ENCODE measurements around the gene SEPHS2. TPM values are rescaled to one million over a fixed set of nuclear protein-coding genes. Genes with fewer than 3 reads are reported as not detected.

The SEPHS2 gene
- total RNA-seq, 2 donors from 2014 or later: 18.2 to 18.6 TPM

DNA sequence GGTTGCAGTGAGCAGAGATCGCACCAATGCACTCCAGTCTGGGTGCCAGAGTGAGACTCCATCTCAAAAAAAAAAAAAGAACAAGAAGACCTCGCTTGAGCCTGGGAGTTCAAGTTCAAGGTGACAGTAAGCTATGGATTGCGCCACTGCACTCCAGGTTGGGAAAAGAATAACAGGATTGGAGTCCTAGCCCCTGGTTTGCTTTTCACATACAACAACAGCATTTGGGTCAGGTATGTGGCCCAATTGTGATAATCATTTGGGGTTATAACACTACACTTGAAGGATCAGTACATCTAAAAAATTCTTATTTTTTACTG is 3.4 kb upstream of the SEPHS2 start:
- H3K36me3 ChIP-seq: peaks cover 5% of the 10 kb centered on the region
- no peaks in the 10 kb centered on the region for H3K9me3 ChIP-seq
- H3K4me1 ChIP-seq: peaks cover 0 to 16% of the 10 kb centered on the region in 2 donors
- no peaks in the 10 kb centered on the region for H3K27me3 ChIP-seq
- no peak overlapping the region for H3K4me3 ChIP-seq
- no peak overlapping the region for H3K27ac ChIP-seq
- TF ChIP-seq, protein P1, sequence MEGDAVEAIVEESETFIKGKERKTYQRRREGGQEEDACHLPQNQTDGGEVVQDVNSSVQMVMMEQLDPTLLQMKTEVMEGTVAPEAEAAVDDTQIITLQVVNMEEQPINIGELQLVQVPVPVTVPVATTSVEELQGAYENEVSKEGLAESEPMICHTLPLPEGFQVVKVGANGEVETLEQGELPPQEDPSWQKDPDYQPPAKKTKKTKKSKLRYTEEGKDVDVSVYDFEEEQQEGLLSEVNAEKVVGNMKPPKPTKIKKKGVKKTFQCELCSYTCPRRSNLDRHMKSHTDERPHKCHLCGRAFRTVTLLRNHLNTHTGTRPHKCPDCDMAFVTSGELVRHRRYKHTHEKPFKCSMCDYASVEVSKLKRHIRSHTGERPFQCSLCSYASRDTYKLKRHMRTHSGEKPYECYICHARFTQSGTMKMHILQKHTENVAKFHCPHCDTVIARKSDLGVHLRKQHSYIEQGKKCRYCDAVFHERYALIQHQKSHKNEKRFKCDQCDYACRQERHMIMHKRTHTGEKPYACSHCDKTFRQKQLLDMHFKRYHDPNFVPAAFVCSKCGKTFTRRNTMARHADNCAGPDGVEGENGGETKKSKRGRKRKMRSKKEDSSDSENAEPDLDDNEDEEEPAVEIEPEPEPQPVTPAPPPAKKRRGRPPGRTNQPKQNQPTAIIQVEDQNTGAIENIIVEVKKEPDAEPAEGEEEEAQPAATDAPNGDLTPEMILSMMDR (IDR thresholded peaks at IDR 0.05): no peak
- no peak for DNase-seq (ENCODE audit: low spot score)

DNA sequence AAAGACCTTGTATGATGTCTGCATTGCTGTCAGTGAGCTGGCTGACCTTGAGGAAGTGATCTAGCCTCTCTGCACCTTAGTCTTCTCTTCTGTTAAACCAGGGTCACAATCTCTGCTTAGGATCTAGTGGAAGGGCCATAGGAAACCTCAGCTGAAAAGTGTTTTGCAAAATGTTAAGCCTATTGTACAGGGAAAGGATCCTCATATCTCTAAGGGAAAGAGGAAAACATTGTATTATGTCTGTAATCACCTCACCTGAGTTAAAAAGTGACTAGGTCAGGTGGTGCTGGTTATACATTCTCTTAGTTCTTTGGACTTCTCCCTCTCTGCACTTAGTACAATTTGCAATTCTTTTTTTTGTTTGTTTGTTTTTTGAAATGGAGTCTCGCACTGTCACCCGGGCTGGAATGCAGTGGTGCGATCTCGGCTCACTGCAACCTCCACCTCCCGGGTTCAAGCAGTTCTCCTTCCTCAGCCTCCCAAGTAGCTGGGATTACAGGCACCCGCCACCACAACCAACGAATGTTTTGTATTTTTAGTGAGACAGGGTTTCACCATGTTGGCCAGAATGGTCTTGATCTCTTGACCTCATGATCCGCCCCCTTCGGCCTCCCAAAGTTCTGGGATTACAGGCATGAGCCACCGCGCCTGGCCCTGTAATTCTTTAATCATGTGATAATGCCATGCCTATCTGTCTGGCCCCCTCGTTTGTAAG is 2.0 kb upstream of the SEPHS2 start:
- Histone ChIP-seq H3K27me3 (no peaks in the 10 kb centered on the region), H3K27ac (no peak overlapping the region), H3K36me3 (peaks cover 15% of the 10 kb centered on the region), H3K9me3 (no peaks in the 10 kb centered on the region), H3K4me1 (peaks cover 0 to 18% of the 10 kb centered on the region in 2 donors), H3K4me3 (no peak overlapping the region)
- TF ChIP-seq, protein P1 (IDR thresholded peaks at IDR 0.05): no peak
- no peak for DNase-seq (ENCODE audit: low spot score)

DNA sequence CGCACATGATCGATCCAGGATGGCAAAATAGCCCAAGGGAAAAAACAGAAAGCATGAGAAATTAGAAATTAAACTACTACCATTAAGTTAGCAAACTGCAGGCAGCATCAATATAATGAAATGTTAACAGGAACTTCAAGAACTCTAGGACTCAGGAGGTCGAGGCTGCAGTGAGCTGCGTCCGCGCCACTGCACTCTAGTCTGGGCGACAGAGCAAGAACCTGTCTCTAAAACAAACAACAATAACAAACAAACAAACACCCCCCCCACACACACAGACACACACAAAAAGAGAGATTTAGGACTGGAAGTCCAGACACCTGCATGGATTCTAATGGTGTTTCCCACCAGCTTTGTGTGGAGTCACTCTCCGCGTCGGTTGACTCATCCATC is 525 bp upstream of the SEPHS2 start:
- no peaks in the 10 kb centered on the region for H3K9me3 ChIP-seq
- no peaks in the 10 kb centered on the region for H3K27me3 ChIP-seq
- TF ChIP-seq, protein P1 (IDR thresholded peaks at IDR 0.05): no peak
- peak overlapping the region; percentile 95 to 98 for H3K4me3 ChIP-seq
- peaks cover 0 to 18% of the 10 kb centered on the region in 2 donors for H3K4me1 ChIP-seq
- H3K36me3 ChIP-seq: peaks cover 15% of the 10 kb centered on the region
- H3K27ac ChIP-seq: peak overlapping the region; percentile 96 to 99
- no peak for DNase-seq (ENCODE audit: low spot score)

DNA sequence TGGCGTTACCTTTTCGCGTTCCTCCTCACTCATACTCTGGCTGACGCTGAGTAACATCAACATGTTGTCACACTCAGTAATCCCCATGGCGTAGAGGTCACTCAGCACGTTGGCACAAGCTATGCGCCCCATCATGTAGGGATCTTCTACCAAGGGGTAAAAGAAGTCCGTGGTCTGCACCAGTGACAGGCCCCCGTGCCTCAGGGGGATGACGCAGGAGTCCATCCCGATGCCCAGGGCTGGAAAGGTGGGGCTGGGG is 596 bp downstream of the SEPHS2 start:
- peaks cover 0 to 18% of the 10 kb centered on the region in 2 donors for H3K4me1 ChIP-seq
- TF ChIP-seq, protein P1 (IDR thresholded peaks at IDR 0.05): no peak
- DNase-seq (ENCODE audit: low spot score): no peak
- H3K27me3 ChIP-seq: no peaks in the 10 kb centered on the region
- peaks cover 15% of the 10 kb centered on the region for H3K36me3 ChIP-seq
- peak overlapping the region; percentile 95 to 98 for H3K4me3 ChIP-seq
- peak overlapping the region; percentile 96 to 99 for H3K27ac ChIP-seq
- H3K9me3 ChIP-seq: no peaks in the 10 kb centered on the region

DNA sequence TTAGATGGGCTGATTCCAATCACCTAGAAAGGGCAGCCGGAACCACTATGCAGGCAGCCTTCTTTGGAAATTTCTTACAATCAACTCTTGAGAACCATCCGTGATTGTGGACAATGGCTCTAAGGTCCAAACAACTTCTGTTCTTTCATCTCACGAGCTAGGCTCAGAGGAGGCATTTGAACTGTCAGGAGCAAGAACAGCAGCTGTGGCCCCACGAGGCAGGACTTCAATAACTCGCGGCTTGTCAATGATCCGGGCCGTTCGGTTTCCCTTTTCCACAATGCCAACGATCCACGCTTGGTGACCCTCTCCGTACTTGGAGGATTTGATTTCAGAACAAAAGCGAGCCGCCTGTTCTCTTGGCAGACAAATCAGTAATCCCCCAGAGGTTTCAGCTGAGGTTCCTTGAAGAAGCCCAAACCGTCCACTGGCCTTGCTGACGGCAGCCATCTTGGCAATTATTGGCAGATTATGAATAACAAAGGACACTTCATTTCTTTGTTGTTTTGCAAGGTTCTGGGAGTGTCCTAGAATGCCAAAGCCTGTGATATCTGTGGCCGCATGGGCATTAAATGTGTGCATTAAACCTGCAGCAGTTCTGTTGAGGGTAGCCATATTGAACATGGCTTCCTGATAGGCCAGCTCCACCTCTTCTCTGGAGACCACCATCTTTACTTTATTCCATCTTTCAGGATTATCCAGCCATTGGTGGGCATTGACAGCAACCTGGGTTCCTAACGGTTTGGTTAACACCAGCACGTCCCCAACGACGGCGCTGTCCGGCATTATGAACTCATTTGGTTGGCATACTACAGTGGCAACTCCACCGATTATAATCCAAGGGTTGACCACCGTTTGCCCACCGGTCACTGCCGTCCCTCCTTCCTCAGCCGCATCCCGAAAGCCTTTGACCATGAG is 1.2 kb downstream of the SEPHS2 start:
- TF ChIP-seq, protein P1 (IDR thresholded peaks at IDR 0.05): no peak
- Histone ChIP-seq H3K27ac (peak overlapping the region; percentile 96 to 99), H3K9me3 (no peaks in the 10 kb centered on the region), H3K4me3 (peak overlapping the region; percentile 95 to 98), H3K4me1 (peaks cover 0 to 18% of the 10 kb centered on the region in 2 donors), H3K27me3 (no peaks in the 10 kb centered on the region), H3K36me3 (peaks cover 15% of the 10 kb centered on the region)
- DNase-seq (ENCODE audit: low spot score): no peak
